Measurements from ENCODE around the gene NADK2.
"Not testable (repeated sequence)": the region's sequence is repeated elsewhere in the genome, so short reads cannot be mapped to it uniquely, and the experiment has no call there.

Gene NADK2, protein sequence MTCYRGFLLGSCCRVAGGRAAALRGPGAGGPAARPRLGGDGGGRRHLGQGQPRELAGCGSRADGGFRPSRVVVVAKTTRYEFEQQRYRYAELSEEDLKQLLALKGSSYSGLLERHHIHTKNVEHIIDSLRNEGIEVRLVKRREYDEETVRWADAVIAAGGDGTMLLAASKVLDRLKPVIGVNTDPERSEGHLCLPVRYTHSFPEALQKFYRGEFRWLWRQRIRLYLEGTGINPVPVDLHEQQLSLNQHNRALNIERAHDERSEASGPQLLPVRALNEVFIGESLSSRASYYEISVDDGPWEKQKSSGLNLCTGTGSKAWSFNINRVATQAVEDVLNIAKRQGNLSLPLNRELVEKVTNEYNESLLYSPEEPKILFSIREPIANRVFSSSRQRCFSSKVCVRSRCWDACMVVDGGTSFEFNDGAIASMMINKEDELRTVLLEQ

DNA sequence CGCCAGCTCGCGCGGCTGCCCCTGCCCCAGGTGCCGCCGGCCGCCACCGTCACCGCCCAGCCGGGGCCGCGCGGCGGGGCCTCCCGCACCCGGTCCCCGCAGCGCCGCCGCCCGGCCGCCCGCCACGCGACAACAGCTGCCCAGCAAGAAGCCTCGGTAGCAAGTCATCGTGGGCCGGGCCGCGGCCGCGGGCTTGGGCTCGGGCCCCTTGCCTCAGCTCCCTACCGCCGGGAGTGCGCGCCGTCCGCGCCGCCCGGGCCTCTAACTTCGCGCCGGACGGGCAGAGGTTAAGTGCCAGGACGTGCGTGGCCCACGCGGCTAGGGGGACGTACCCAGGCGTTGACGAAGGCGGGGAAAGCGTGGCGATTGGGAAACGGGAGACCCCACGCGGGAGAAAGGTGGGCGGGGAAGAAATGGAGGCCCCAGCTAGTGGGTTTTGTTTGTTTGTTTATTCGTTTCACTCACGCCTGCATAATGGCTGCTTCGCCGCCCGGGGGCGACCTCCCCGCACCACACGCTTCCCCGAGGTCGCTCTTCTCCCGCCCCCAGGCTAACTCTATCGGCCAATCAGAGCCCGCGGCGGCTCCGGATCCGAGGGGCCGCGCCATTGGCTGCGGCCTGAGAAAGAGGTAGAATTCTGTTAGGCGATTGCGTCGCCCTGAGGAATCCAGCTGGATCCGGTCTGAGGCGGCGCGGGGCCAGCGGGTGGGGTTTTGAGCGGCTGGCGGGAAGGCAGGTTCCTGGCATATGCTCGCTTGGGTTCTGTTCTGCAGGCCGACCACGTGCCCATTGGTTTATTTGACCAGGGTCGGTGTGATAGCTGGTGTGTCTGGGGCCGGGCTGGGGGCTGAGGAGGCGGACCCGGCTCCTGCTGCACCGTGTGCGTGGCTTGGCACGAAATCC is at the start of gene NADK2:
Gene NADK2, minus strand, starts transcription at position 295 of the 903 bp plus-strand sequence. Its CDS starts 127 bp downstream, at position 168.
- peak; percentile 98 for DNase-seq

- no peak for DNase-seq
Observed at GRCh38 chr5:36285837-36286615, 44.3 kb upstream of the NADK2 start.

- not testable (repeated sequence) for DNase-seq
Observed at GRCh38 chr5:36283775-36284174, 42.0 kb upstream of the NADK2 start.

- DNase-seq, result no peak
Observed at GRCh38 chr5:36281626-36282025, 39.9 kb upstream of the NADK2 start.

- no peak for DNase-seq
Observed at GRCh38 chr5:36279054-36279698, 37.5 kb upstream of the NADK2 start.

DNA sequence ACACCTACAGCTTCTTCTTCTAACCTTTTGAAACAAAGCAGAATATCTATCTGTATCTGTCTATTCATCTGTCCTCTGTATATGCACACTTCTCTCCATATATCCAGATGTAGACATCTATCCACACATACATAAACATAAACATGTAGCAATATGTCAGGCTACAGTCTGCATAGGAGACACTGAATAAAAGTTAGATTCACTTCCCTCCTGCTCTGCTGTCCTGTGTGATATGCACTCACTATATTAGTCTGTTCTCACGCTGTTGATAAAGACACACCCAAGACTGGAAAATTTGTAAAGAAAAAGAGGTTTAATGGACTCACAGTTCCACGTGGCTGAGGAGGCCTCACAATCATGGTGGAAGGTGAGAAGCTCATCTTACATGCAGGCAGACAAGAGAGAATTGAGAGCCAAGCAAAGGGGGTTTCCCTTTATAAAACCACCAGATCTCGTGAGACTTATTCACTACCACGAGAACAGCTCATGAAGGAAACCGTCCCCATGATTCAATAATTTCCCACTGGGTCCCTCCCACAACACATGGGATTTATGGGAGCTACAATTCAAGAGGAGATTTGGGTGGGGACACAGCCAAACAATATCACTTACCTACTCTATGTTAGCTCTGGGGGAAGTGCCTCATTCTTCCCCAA is 35.9 kb upstream of the NADK2 start:
- no peak for DNase-seq

DNA sequence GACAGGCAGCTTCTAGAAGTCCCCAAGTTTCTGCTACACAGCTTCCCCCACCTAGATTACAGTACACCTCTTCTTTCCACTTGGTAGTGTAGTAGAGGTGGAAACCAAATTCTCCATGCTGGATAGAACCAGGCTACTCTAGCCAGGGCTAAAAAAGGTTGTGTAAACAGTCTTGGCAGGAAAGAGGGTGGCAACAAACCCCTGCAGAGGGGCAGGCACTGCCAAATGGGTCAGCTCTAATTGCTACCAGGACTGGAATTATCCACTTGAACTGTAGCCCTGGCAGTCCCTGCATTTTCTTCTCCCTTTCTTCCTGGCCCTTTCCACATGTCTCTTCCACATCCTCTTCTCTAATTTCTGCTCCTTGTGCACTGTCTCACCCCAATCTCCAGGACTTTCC is 35.1 kb upstream of the NADK2 start:
- DNase-seq, result no peak

DNA sequence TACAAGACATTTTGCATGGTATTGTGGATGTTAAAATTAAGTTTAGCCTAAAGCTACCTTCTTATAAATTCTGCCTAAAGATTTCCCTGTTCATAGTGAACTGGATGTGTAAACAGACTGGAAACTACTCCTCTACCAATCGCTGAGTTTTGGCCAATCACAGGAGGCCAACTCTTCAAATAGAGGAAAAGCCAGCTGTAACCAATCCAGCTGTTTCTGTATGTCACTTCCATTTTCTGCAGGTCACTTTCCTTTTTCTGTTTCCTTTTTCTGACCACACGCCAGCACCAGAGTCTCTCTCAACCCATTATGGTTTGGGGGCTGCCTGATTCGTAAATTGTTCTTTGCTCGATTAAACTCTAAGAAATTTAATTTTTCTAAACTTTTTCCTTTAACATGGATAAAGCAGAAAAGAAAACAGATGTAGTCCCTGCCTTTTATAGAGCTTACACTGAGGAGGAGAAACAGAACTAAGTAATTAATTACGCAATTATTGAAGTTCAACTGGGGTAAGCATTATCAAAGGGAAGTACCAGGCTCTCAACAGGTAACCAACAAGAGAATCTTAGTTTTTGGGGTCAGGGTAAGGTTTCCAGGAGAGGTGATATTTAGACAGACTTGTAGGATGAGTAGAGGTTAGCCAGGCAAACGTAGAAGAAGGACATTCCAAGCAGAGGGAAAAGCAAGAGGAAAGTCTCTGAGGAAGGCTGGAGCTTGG is 32.2 kb upstream of the NADK2 start:
- peak; percentile 28 for DNase-seq

- no peak for DNase-seq
Observed at GRCh38 chr5:36272136-36272690, 30.5 kb upstream of the NADK2 start.

GRCh38 chr5:36270876-36271575 is 29.3 kb upstream of the NADK2 start:
- no peak for DNase-seq

DNA sequence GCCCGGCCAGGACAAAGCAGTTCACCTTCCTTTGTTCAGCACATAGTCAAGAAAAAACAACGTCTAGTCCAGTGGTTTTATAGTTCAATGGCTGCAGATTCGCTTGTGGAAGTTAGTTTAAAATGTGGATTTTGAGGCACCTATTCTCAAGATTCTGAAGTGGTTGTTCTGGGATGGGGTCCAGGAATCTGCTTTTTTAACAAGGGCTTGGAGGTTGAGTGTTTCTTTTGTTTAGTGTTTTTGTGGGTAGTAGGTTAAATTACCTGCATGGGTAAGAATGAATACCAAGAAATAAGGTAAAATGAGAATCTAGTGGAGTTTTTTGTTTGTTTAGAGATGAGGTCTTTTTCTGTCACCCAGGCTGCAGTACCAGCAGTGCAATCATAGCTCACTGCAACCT is 28.4 kb upstream of the NADK2 start:
- no peak for DNase-seq

GRCh38 chr5:36269478-36269877 is 27.8 kb upstream of the NADK2 start:
- no peak for DNase-seq

DNA sequence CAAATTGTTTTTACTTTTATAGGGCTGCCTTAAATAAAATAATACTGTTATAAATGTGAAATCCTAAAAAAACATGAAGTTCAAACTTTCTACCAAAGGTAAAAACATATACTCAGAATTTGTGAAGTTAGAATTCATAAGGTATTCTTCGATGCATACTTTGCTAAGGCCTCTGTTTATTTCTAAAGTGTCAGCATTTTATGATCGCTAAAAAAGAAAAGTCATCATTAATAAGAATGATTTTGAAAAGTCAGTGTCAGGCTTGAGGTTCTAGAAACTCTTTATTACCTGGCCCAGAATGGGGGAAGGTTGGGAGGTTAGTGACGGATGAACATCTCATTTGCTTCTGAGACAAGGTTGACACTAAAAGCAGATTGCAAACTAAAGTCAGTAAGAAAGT is 26.2 kb upstream of the NADK2 start:
- DNase-seq, result no peak

- no peak for DNase-seq
Observed at GRCh38 chr5:36264202-36264760, 22.6 kb upstream of the NADK2 start.

DNA sequence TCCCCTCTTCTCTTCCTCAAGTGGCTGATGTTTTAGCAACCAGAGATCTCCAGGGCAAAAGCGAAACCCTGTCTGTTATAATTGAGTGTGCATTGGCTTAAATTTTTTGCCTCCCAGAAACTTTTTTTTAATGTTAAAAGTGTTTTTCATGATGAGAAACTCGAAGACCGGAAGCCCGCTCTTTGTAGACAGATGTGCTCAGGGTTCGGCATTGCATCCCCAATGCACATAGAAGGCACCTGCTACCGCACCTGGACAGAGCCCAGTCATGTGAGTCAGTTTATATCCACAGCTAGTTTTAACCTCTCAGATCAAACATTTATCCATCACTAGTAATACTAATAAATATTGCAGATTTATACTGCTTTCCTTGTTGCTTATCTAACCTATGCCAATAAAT is 19.5 kb upstream of the NADK2 start:
- DNase-seq, result no peak

GRCh38 chr5:36253575-36253974 is 11.8 kb upstream of the NADK2 start:
- DNase-seq, result no peak

GRCh38 chr5:36252722-36253365 is 11.1 kb upstream of the NADK2 start:
- DNase-seq, result no peak

DNA sequence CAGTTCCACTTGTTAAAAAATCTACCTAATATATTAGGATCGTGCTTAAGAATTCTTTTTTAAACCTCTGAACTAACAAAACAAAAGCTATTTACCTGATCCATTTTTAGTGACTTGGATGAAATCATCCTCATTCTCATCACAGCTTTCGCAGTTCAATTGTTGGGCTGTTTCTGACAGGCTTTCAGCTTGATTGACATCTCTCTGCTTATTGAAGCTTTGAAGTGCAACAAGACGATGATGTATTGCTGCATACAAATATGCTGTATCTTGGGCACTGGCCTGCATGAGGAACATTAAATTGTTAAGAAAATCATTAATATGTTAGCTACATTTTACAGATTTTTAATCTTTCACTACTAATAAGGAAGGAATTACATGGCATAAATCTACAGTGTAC is 9.5 kb upstream of the NADK2 start:
- DNase-seq, result no peak

- no peak for DNase-seq
Observed at GRCh38 chr5:36250427-36250826, 8.7 kb upstream of the NADK2 start.
